Astrocyte (in vitro differentiated cells and primary cell): ENCODE measurements around the gene EPAS1. TPM values are rescaled to one million over a fixed set of nuclear protein-coding genes. Genes with fewer than 3 reads are reported as not detected.

Source experiments
- DNase-seq: peaks from one replicate; pipeline ENCODE4 v3.0.0-alpha.2; 2010; ENCODE audit warnings: low read depth
- FAIRE-seq: peaks from 2 replicates; lab custom pipeline; 2011; peaks lifted over from hg19 to GRCh38; lab: Jason Lieb, UNC
- H2AFZ ChIP-seq: 2 replicates; pipeline ENCODE4 v1.6.0; 2012; ENCODE audit warnings: low read depth, low read length, inconsistent platforms
- H3K27ac ChIP-seq: 2 replicates; pipeline ENCODE4 v1.5.1; 2011; ENCODE audit warnings: low read depth, low read length, inconsistent platforms
- H3K27me3 ChIP-seq: 2 replicates; pipeline ENCODE4 v1.6.0; 2011; ENCODE audit warnings: low read length, inconsistent platforms; ENCODE audit not compliant: insufficient read depth
- H3K36me3 ChIP-seq: 2 replicates; pipeline ENCODE4 v1.5.1; 2011; ENCODE audit warnings: low read length, inconsistent platforms; ENCODE audit not compliant: insufficient read depth
- H3K4me1 ChIP-seq: 2 replicates; pipeline ENCODE4 v1.5.1; 2011; ENCODE audit warnings: low read length, inconsistent platforms; ENCODE audit not compliant: insufficient read depth
- H3K4me2 ChIP-seq: 2 replicates; pipeline ENCODE4 v1.6.0; 2012; ENCODE audit warnings: low read length, inconsistent platforms
- H3K4me3 ChIP-seq: 2 replicates; pipeline ENCODE4 v1.5.1; 2011; ENCODE audit warnings: low read depth, mild to moderate bottlenecking, low read length, inconsistent platforms; ENCODE audit not compliant: insufficient read depth
- H3K79me2 ChIP-seq: 2 replicates; pipeline ENCODE4 v1.6.0; 2012; ENCODE audit warnings: mild to moderate bottlenecking, low read length, inconsistent platforms; ENCODE audit not compliant: insufficient read depth
- H3K9ac ChIP-seq: 2 replicates; pipeline ENCODE4 v1.6.0; 2012; ENCODE audit warnings: mild to moderate bottlenecking, low read length, inconsistent platforms
- H3K9me3 ChIP-seq: 2 replicates; pipeline ENCODE4 v1.5.1; 2012; ENCODE audit warnings: low read depth, mild to moderate bottlenecking, low read length, inconsistent platforms; ENCODE audit not compliant: insufficient read depth
- H4K20me1 ChIP-seq: 2 replicates; pipeline ENCODE4 v1.6.0; 2012; ENCODE audit warnings: low read length, inconsistent platforms; ENCODE audit not compliant: insufficient read depth
- H3K27ac Mint-ChIP-seq: one replicate; pipeline ENCODE4 v1.8.0; 2021; ENCODE audit warnings: mild to moderate bottlenecking, mixed read lengths; ENCODE audit not compliant: unreplicated experiment
- H3K27me3 Mint-ChIP-seq: one replicate; pipeline ENCODE4 v1.8.0; 2021; ENCODE audit warnings: low read depth, mixed read lengths; ENCODE audit not compliant: unreplicated experiment
- H3K36me3 Mint-ChIP-seq: one replicate; pipeline ENCODE4 v1.8.0; 2021; ENCODE audit warnings: low read depth, mixed read lengths; ENCODE audit not compliant: unreplicated experiment
- H3K4me1 Mint-ChIP-seq: one replicate; pipeline ENCODE4 v1.8.0; 2021; ENCODE audit warnings: low read depth, mixed read lengths; ENCODE audit not compliant: unreplicated experiment
- H3K4me3 Mint-ChIP-seq: one replicate; pipeline ENCODE4 v1.8.0; 2021; ENCODE audit warnings: mild to moderate bottlenecking, moderate library complexity, mixed read lengths; ENCODE audit not compliant: unreplicated experiment
- H3K9me3 Mint-ChIP-seq: one replicate; pipeline ENCODE4 v1.8.0; 2021; ENCODE audit warnings: mild to moderate bottlenecking, mixed read lengths; ENCODE audit not compliant: unreplicated experiment
- EZH2 ChIP-seq: IDR thresholded peaks from 2 replicates; pipeline ENCODE4 v1.6.1; 2012; ENCODE audit warnings: mild to moderate bottlenecking, low read length, inconsistent platforms; ENCODE audit not compliant: insufficient read depth
- total RNA-seq: library from RNA; stranded (reverse); gene quantifications from 2 replicates; pipeline ENCODE4 v1.2.1, GENCODE V29; 2021
- TF ChIP-seq, protein P1 (sequence below): IDR thresholded peaks from 2 replicates; pipeline ENCODE4 v1.5.1; 2011; ENCODE audit warnings: low read depth, mild to moderate bottlenecking, inconsistent platforms, low read length, moderate library complexity; ENCODE audit not compliant: insufficient read depth

EPAS1 gene
- total RNA-seq, 1 donor from 2014 or later: 42.8 TPM

- DNase-seq (no peak), FAIRE-seq (no peak)
- H3K4me1 ChIP-seq: peaks cover 14% of the 10 kb centered on the region
- Mint-ChIP-seq H3K9me3 (peaks cover 6% of the 10 kb centered on the region), H3K4me1 (peaks cover 15% of the 10 kb centered on the region), H3K4me3 (no peak overlapping the region), H3K27me3 (peaks cover 3% of the 10 kb centered on the region), H3K27ac (no peak overlapping the region), H3K36me3 (peaks cover 2% of the 10 kb centered on the region)
- no peaks in the 10 kb centered on the region for H4K20me1 ChIP-seq
- no peaks in the 10 kb centered on the region for H3K27me3 ChIP-seq
- H3K4me3 ChIP-seq: no peak overlapping the region
- no peak overlapping the region for H3K4me2 ChIP-seq
- no peak overlapping the region for H3K27ac ChIP-seq
- H3K9ac ChIP-seq: no peak overlapping the region
- no peaks in the 10 kb centered on the region for H3K36me3 ChIP-seq
- H3K79me2 ChIP-seq: no peaks in the 10 kb centered on the region
- no peak overlapping the region for H2AFZ ChIP-seq
- no peaks in the 10 kb centered on the region for H3K9me3 ChIP-seq
- no peak for TF ChIP-seq EZH2
- TF ChIP-seq, protein P1, sequence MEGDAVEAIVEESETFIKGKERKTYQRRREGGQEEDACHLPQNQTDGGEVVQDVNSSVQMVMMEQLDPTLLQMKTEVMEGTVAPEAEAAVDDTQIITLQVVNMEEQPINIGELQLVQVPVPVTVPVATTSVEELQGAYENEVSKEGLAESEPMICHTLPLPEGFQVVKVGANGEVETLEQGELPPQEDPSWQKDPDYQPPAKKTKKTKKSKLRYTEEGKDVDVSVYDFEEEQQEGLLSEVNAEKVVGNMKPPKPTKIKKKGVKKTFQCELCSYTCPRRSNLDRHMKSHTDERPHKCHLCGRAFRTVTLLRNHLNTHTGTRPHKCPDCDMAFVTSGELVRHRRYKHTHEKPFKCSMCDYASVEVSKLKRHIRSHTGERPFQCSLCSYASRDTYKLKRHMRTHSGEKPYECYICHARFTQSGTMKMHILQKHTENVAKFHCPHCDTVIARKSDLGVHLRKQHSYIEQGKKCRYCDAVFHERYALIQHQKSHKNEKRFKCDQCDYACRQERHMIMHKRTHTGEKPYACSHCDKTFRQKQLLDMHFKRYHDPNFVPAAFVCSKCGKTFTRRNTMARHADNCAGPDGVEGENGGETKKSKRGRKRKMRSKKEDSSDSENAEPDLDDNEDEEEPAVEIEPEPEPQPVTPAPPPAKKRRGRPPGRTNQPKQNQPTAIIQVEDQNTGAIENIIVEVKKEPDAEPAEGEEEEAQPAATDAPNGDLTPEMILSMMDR: no peak
Observed at GRCh38 chr2:46318579-46319460, 21.6 kb downstream of the EPAS1 start.

GRCh38 chr2:46319711-46320110 lies 22.5 kb downstream of the EPAS1 start:
- Mint-ChIP-seq H3K27me3 (peaks cover 3% of the 10 kb centered on the region), H3K27ac (no peak overlapping the region), H3K4me1 (peaks cover 15% of the 10 kb centered on the region), H3K4me3 (no peak overlapping the region), H3K9me3 (peaks cover 4% of the 10 kb centered on the region), H3K36me3 (no peaks in the 10 kb centered on the region)
- TF ChIP-seq, protein P1: no peak
- TF ChIP-seq EZH2: no peak
- Histone ChIP-seq H4K20me1 (no peaks in the 10 kb centered on the region), H3K4me2 (no peak overlapping the region), H3K27me3 (no peaks in the 10 kb centered on the region), H3K27ac (no peak overlapping the region), H3K4me1 (peaks cover 11% of the 10 kb centered on the region), H3K79me2 (no peaks in the 10 kb centered on the region), H2AFZ (no peak overlapping the region), H3K9me3 (no peaks in the 10 kb centered on the region), H3K4me3 (no peak overlapping the region), H3K9ac (no peak overlapping the region), H3K36me3 (no peaks in the 10 kb centered on the region)
- FAIRE-seq (no peak), DNase-seq (no peak)

DNA sequence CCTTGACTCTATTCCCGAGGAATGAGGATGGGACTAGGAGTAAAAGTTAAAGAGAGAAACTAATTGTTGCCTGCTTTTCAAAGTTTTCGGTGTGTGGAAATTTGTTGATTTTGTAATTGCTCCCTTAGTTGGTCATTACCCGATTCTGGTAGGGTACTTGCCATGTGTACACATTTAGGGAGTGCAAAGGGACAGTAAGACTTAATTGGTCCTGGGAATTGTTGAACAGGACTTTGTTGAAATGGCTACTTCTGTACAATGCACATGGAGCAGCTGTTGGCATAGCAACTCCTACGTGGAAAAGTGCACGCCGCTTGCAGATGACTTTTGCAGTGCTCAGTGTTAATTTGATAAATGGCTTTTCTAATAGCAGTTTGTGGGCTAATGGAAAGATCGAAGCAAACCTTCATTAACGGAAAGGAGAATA lies 22.9 kb downstream of the EPAS1 start:
- DNase-seq (peak; percentile 47), FAIRE-seq (no peak)
- no peak overlapping the region for H2AFZ ChIP-seq
- Mint-ChIP-seq H3K27ac (no peak overlapping the region), H3K36me3 (no peaks in the 10 kb centered on the region), H3K9me3 (peaks cover 4% of the 10 kb centered on the region), H3K4me1 (peaks cover 14% of the 10 kb centered on the region), H3K27me3 (peaks cover 3% of the 10 kb centered on the region), H3K4me3 (no peak overlapping the region)
- TF ChIP-seq, protein P1: no peak
- TF ChIP-seq EZH2: no peak
- H3K9ac ChIP-seq: no peak overlapping the region
- no peaks in the 10 kb centered on the region for H3K27me3 ChIP-seq
- H3K4me3 ChIP-seq: no peak overlapping the region
- no peaks in the 10 kb centered on the region for H3K79me2 ChIP-seq
- no peaks in the 10 kb centered on the region for H3K9me3 ChIP-seq
- H4K20me1 ChIP-seq: no peaks in the 10 kb centered on the region
- no peak overlapping the region for H3K4me2 ChIP-seq
- H3K4me1 ChIP-seq: peaks cover 9% of the 10 kb centered on the region
- no peak overlapping the region for H3K27ac ChIP-seq
- no peaks in the 10 kb centered on the region for H3K36me3 ChIP-seq
